H1 (cell line): ENCODE data around the gene MAP2K1. TPM values are rescaled to one million over a fixed set of nuclear protein-coding genes. Genes with fewer than 3 reads are reported as not detected.
A peak's percentile ranks its signal among the peaks of the same experiment; 100 is the strongest.

Experiments
- BCL11A ChIP-seq, 2 experiments: IDR thresholded peaks; one replicate each; pipeline ENCODE4 v1.6.1; 2011; ENCODE audit warnings: low read depth in 2 of 2, low read length in 2 of 2, mild to moderate bottlenecking in 2 of 2
- CHD1 ChIP-seq: IDR thresholded peaks from 2 replicates; pipeline ENCODE4 v1.6.1; 2012; ENCODE audit warnings: low read depth, low read length, improper control_type of control experiment
- CHD7 ChIP-seq: fragments of 300-600 bp; sonication (generic); IDR thresholded peaks from 2 replicates; pipeline ENCODE4 v1.7.1; 2012; ENCODE audit warnings: low read length, moderate library complexity, mild to moderate bottlenecking, inconsistent platforms; ENCODE audit not compliant: insufficient replicate concordance
- CREB1 ChIP-seq: IDR thresholded peaks from 2 replicates; pipeline ENCODE4 v1.6.1; 2012; ENCODE audit warnings: inconsistent platforms
- EP300 ChIP-seq, 2 experiments: IDR thresholded peaks; 1 replicate in 1 of 2; 2 replicates in 1 of 2; pipeline ENCODE4 v1.6.1; 2011 to 2012; ENCODE audit warnings: low read depth in 2 of 2, low read length in 2 of 2, mild to moderate bottlenecking in 2 of 2, borderline replicate concordance in 1 of 2, inconsistent platforms in 1 of 2, moderate library complexity in 1 of 2
- JUND ChIP-seq: IDR thresholded peaks from 2 replicates; pipeline ENCODE4 v1.6.1; 2011; ENCODE audit warnings: mild to moderate bottlenecking, improper control_type of control experiment, low read length
- KDM1A ChIP-seq: fragments of 200-600, 300-600 bp; sonication (generic); IDR thresholded peaks from 2 replicates; pipeline ENCODE4 v1.7.1; 2016; ENCODE audit warnings: mild to moderate bottlenecking, low read length, borderline replicate concordance
- MAFK ChIP-seq: IDR thresholded peaks from 2 replicates; pipeline ENCODE4 v1.6.1; 2012; ENCODE audit warnings: low read depth, mild to moderate bottlenecking, improper control_type of control experiment, low read length
- NANOG ChIP-seq: IDR thresholded peaks from 2 replicates; pipeline ENCODE4 v1.6.1; 2011; ENCODE audit warnings: low read length, low read depth, mild to moderate bottlenecking, inconsistent platforms; ENCODE audit not compliant: insufficient read depth, poor library complexity, severe bottlenecking
- RAD21 ChIP-seq, 2 experiments: IDR thresholded peaks in 1 of 2; conservative IDR thresholded peaks in 1 of 2; 2 replicates each; pipeline ENCODE4 v1.6.1; 2011; ENCODE audit warnings: low read depth in 2 of 2, low read length in 2 of 2, improper control_type of control experiment in 1 of 2, inconsistent platforms in 1 of 2, mild to moderate bottlenecking in 1 of 2, moderate library complexity in 1 of 2
- RFX5 ChIP-seq: IDR thresholded peaks from 2 replicates; pipeline ENCODE4 v1.6.1; 2011; ENCODE audit warnings: low read depth, low read length, improper control_type of control experiment, borderline replicate concordance
- SUZ12 ChIP-seq: fragments of 200-600 bp; sonication (generic); IDR thresholded peaks from 2 replicates; pipeline ENCODE4 v1.6.1; 2012; ENCODE audit warnings: mild to moderate bottlenecking, inconsistent platforms, low read length, moderate library complexity, mixed read lengths
- polyA plus RNA-seq, 7 experiments: library from polyadenylated mRNA; depleted of rRNA in 3 of 7; stranded (reverse) in 5 of 7; unstranded in 2 of 7; fragments of >200 nt in 5 of 7; fragments of 200-250 nt in 2 of 7; gene quantifications; 1 replicate in 5 of 7; 2 replicates in 1 of 7; 4 replicates in 1 of 7; pipeline versions ENCODE4 v1.2.1 to v1.2.3, GENCODE V29; 2011 to 2013; ENCODE audit warnings: missing spikeins in 2 of 7, mixed read lengths in 2 of 7
- total RNA-seq: library from RNA; stranded (reverse); fragmentation: NEBNext Ultra II Directional; extraction: Animal tissue kit (Norgen Biotek cat#: 25700); gene quantifications from 2 replicates; pipeline ENCODE4 v1.2.1, GENCODE V29; 2021

Gene MAP2K1
- total and polyA plus RNA-seq, 2 of the 8 experiments (the other 6 are each of a cell fraction or from before 2014, with no cell fraction given): 54.7 to 78.2 TPM

- no peak for TF ChIP-seq CHD7
- no peak for TF ChIP-seq BCL11A (IDR thresholded peaks at IDR 0.05; ENCODE audit: low read depth in 2 of 2, low read length in 2 of 2)
- 0 out of 3 replicates have a peak, but pooled peaks of 1 of the 2 experiments have one; percentile 16 for TF ChIP-seq EP300 (IDR thresholded peaks at IDR 0.05; ENCODE audit: borderline replicate concordance in 1 of 2, low read depth in 2 of 2, low read length in 2 of 2)
- no peak for TF ChIP-seq JUND
- no peak for TF ChIP-seq KDM1A
- TF ChIP-seq CHD1: no peak
- no peak for TF ChIP-seq RAD21 (IDR thresholded peaks at IDR 0.05 in 1 of 2, conservative IDR thresholded peaks at IDR 0.05 in 1 of 2; ENCODE audit: low read depth in 2 of 2, low read length in 2 of 2)
- no peak for TF ChIP-seq RFX5
- TF ChIP-seq MAFK: no peak
- no peak for TF ChIP-seq NANOG
- TF ChIP-seq CREB1: no peak
- TF ChIP-seq SUZ12: no peak
These were observed 87.4 kb downstream of the MAP2K1 start (continued) for GRCh38 chr15:66474135-66474534.
